Ecto neural progenitor cell (in vitro differentiated cells): Measurements from ENCODE around the gene FNBP1.
A peak's percentile ranks its signal among the peaks of the same experiment; 100 is the strongest.

Experiments used
- DNase-seq: peaks from one replicate; pipeline ENCODE4 v3.0.0-alpha.2; 2018; ENCODE audit warnings: low spot score

The FNBP1 gene

DNA sequence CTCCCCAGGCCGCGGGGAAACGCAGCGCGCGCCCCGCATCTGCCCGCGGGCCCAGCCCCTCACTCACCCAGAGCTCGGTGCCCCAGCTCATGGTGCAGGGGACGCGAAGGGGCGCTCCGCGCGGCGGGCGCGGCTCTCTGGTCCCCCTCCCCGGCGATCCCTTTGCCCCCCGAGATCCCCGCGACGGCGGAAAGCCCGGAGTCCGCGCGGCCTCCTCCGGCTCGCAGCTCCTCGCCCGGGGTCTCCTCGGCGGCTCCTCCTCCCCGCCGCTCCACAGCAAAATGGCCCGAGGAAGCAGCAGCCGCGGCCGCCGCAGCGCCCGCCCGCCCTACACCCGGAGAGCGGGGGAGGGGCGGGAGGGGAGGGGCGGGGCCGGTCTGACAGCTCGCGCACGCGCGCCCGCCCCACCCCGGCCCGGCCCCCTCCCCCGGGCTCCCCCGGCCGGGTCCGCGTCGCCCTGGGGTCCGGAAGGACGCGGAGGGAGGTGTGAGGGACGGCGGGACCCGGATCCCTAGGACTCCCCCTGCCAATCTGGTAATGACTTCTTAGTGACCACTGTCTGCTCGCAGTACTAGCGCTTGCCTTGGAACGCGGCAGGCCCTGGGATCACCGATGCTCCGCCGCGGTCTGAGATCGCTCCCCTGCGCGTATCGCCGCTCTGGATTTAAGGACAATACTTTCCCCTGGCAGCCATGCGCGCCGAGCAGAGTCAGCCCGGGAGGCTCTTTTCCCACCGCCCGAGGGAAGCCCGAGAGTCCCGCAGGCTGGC, at the start of gene FNBP1:
TSS of gene FNBP1 (minus strand) at position 305 of the 769 bp plus-strand sequence. CDS start at position 91, 214 bp downstream.
- peak; percentile 91 for DNase-seq

DNA sequence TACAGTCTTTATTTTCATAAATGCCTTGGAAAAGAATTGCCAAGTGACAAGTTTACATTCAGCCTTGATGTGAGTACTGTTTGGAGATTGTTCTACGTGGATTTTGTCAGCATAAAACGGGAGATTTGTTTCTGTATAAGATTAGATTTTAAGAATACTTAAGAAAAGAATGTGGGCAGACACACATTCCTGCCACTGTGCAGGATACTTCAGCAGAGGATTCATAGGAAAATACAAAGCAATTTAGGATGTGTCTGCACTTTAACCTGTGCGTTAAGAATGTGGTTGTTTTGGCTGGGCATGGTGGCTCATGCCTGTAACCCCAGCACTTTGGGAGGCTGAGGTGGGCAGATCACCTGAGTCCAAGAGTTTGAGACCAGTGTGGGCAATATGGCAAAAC, 47.9 kb upstream of the FNBP1 start:
- DNase-seq = no peak

DNA sequence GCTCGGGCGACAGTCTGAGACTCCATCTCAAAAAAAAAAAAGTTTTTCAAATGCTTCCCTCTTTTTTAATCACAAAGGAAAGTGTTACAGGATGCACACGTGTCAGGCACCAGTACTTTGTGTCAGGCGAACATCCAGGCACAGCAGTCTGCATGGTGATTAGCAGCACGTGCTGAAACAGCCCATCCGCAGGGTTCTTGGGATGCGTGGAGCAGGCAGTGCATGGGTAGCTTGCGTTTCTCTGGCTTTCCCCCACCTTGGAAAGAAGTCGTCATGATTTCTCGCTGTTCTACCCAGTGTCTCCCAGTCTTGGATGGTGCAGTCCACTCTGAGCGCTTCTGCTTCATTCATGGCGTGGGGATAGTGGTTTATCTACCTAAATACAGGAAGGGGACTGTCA, 46.2 kb upstream of the FNBP1 start:
- no peak for DNase-seq

DNA sequence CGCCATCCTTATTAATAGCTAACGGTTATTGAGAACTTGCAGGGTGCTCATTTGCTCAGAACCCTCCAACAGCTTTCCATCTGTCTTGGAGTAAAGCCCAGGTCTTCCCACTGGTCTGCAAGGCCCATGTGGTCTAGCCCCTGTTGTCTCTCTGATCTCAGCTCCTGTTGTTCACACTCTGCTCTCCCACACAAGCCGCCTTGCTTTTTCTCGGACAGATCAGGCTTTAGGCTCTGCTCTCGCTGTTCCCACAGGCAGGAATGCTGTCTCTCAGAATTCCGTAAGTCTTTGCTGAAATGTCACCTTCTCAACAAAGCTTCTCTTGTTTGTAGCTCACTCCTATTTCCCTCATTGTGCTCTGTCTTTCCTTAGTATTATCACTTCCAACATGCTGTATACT, 45.1 kb upstream of the FNBP1 start:
- DNase-seq = no peak

DNA sequence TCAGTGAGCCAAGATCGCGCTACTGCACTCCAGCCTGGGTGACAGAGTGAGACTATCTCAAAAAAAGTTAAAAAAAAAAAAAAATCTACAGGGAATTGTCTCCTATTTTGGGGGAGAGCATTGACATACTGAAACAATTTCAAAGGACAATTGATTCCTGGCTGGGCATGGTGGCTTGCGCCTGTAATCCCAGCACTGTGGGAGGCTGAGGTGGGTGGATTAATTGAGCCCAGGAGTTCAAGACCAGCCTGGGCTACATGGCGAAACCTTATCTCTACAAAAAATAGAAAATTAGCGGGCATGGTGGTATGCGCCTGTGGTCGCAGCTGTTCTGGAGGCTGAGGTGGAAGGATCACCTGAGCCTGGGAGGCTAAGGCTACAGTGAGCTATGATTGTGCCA, 41.3 kb upstream of the FNBP1 start:
- DNase-seq = no peak

DNA sequence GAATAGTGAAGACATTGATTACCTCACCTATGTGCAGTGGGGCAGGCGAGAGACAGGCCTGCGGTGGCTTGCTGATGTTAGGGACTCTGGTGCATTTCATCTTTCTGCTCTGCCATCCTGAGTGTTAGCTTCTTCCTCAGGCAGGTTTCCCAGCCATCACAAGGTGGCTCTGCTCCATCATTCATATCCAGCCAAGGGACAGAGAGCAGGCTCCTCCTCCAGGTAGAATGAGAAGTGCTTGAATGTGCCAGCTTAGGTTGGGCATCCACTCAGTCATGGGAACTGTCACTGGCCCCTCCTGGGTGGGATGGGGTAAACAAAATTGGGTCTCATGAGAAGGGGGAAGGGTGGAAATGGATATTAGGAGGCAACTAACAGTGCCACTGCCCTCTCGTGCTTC, 35.6 kb upstream of the FNBP1 start:
- DNase-seq = no peak

DNA sequence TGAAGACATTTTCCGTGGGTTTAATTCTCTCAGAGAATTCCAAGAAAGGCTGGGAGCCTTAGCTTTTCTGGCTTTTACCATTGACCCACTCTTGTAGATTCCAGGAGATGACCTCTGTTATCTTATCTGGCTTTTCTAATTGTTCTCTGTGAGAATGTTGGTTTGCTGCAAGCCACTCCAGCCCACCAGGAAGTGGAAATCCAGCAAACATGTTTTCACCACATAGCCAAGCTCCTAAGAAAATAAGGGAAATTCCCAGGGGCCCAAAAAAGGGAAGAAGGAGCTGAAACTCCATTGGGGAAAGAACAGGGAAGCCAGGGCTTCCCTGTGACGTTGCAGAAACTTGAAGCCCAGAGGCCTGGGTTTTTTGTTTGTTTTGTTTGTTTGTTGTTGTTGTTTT, 30.4 kb upstream of the FNBP1 start:
- no peak for DNase-seq

DNA sequence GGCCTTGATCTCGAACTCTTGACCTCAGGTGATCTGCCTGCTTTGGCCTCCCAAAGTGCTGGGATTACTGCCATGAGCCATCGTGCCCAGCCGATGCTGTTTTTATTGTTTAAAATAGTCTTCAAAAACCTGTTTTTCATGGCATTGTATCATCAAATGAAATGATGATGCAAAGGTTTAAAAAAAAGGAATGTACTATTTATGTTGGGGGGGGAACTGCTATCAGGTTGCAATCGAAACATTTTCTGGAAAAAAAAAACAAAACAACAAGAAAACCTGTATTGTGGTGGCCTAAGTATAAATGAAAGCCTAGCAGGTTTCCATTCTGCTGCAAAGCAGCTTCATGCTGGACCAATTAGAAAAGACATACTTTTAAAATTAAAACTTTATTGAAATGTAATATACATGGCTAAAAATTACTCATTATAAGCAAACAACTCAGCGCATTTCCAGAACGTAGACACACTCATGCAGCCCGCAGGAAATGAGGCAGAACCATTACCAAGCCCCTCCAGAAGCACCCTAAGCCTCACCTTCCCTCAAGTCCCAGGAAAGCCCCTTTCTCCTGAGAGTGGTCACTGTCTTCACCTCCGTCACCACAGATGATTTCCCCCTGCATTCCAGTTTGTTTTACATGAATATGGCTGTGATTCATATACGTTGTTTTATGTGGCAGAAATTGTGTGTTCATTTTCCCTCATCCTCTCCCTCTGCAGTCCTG, 29.7 kb upstream of the FNBP1 start:
- no peak for DNase-seq

DNA sequence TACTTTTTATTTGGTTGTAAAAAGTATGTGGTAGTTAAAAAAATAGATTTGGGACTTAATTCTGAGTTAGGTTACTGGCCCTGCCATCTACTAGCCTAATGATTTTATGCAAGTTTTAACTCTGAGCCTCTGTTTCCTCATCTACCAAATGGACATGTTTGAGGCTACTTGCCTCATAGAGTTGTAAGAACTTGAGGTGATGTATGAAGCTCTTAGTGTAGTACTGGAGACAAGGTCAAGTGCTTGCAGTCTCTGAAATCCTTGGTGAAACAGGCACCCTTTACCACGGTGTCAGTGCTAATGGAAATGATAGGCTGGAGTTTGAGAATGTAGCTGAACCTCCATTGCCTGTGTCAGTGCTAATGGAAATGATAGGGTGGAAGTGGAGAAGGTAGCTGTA, 26.1 kb upstream of the FNBP1 start:
- DNase-seq = no peak

DNA sequence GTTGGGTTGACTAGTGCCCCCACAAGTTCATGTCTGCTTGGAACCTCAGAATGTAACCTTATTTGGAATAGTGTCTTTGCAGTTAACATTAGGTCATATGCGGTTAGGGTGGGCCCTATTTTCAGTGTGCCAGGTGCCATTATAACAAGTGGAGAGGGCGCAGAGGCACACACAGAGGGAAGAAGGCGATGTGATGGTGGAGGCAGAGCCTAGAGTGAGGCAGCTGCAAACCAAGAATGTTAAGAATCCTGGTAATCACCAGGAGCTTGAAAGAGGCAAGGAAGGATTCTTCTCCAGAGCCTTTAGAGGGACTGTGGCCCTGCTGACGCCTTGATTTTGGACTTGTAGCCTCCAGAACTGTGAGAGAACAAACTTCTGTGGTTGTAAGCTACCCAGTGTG, 21.6 kb upstream of the FNBP1 start:
- DNase-seq = no peak

DNA sequence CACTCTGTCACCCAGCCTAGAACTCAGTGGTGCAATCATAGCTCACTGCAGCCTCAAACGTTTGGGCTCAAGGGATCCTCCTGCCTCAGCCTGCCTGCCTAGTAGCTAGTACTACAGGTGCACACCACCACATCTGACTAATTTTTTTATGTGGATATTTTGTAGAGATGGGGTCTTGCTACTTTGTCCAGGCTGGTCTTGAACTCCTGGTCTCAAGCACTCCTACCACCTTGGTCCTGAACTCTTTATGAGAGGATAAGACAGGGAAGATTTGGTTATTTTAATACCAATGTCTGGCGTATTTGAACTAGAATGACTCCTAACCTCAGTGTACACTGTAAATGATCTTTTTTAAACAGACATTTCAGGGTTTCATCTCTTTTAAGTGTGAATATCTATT, 19.8 kb upstream of the FNBP1 start:
- no peak for DNase-seq

DNA sequence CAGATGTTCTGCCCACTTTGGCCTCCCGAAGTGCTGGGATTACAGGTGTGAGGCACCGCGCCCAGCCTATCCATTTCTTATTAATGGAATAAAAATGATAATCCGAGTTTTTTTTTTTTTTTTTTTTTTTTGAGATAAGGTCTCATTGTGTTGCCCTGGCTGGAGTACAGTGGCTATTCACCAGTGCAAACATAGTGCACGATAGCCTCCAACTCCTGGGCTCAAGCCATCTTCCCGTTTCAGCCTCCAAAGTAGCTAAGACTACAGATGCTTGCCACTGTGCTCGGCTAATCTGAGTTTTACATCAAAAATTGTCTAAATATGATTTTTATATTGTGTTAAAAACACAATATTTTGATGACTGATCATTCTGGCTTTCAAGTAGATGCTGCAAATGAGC, 17.3 kb upstream of the FNBP1 start:
- DNase-seq = no peak

DNA sequence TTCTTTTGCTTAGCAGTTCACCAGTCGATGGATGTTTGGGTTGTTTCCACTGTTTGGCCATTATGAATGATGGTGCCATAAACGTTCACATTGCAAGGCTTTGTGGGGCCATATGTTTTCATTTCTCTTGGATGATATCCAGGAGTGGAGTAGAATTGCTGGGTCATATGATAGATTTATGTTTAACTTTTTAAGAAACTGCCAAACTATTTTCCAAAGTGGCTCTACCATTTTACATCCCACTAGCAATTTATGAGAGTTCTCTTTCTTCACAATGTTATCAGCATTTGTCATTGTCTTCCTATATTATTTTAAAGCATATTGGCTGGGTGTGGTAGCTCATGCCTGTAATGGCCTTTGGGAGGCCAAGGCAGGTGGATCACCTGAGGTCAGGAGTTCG, 15.9 kb upstream of the FNBP1 start:
- DNase-seq = no peak

DNA sequence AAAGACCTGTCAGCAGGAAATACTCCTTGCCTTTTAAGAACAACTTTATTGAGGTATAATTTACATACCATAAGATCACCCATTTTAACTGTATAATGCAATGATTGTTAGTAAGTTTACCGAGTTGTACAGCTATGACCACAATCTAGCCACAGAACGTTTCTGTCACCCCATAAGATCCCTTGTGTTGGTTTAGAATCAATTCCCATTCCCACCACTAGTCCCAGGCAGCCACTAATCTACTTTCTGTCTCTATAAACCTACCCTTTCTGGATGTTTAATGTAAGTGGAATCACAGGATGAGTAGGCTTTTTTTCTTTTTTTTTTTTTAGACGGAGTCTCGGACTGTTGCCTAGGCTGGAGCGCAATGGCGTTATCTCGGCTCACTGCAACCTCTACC, 15.2 kb upstream of the FNBP1 start:
- no peak for DNase-seq

DNA sequence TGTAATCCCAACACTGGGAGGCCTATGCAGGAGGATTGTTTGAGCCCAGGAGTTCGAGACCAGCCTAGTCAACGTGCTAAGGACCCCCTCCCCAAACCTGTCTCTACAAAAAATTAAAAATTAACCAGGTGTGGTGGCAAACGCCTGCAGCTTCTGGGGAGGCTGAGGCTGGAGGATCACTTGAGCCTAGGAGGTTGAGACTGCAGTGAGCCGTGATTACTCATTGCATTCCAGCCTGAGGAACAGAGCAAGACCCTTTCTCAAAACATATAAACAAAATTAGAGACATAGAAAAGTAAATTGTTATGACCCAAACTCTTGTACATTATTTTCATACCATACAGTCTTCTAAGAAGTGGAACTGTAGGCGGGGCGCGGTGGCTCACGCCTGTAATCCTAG, 11.8 kb upstream of the FNBP1 start:
- DNase-seq = no peak

DNA sequence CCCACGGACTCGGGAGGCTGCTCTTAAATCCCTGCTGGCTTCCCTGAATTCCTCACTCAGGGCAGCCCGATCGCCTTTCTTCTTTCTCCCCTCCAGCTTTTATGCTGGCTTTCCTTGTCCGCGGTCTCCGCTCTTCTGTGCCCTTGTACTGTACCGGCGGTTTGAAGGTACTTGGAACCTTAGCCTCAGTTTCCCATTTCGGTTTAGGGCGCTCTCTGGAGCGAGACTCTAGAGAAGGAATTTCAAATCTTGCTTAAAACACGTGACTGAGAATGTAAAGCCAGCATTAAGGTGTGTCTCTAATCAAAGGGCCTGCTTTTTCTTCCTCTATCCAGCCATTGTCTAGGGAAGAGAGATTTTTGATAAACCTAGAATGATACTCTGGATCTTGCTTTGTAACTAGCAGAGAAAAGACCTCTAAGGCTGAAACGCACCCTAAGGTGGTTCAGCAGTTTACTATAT, 11.4 kb upstream of the FNBP1 start:
- DNase-seq = no peak

DNA sequence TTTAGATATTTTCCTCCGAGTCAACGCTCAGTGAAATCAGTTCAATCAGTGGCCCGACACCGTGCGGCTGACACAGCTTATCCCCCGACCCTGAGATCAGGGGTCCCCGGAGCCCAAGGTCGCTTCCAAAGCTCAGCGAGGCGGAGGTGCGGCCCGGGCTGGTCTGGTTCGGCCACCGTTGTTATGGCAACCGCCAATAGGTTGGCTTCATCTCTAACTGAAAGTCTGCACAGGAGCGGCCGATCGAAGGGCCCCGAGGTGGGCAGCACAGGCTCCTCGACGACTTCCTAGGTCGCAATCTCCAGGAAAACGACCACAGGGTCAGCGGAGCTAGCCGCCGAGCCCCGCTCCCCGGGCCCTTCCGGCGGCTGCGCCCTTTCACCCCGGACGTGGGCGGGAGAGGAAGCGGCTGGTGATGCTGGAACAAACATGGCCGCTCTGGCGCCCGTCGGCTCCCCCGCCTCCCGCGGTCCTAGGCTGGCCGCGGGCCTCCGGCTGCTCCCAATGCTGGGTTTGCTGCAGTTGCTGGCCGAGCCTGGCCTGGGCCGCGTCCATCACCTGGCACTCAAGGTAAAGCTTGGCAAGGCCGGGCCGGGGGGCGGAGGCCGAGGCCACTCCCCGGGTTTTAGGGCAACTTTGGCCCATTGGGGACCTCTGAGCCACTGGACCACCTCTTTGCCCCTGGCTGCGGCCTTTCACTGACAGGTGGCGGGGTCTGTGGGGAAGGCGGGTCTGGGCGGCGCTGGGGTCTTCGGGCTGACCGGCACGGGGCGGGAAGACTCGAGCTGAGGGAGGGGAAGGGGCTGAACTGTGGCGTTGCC, 10.7 kb upstream of the FNBP1 start, which contains the start of gene GPR107:
TSS of gene GPR107 (plus strand) at position 403 of the 821 bp plus-strand sequence. CDS start at position 430, 27 bp downstream.
- peak; percentile 88 for DNase-seq

DNA sequence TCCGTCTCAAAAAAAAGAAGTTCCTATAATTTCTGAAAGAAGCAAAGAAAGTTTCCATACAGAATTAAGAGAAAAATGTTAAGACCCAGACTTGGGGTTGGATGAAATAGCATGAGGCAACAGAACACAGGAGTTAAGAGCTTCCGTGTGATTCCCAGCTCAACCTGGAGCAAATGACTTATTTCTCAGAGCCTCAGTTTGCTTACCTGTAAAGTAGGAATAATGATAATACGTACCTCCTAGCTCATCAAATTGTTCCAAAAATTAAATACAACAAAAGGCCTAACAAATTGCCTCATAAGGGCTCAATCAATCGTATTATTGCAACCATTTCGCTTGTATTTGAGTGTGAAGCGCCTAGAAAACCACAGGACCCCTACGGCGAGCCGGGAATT, 10.1 kb upstream of the FNBP1 start:
- no peak for DNase-seq

DNA sequence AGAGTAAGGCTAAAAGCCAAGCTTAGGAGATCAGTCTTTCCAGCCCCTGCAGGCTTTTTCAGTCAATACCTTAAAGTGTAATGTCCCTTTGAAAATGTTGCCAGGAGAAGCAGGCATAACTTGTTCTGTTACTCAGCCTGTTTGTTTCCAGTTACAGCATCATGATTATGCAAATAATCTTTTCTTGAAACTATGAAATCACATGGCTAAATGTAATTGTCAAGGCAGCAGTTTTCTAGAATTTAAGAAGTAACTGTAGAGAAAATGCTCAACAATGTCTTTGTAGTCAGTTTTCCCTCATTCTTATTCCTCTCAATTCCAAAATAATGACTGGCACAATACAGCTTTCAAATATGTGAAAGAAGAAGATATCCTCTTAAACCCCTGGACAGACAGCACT, 8.9 kb upstream of the FNBP1 start:
- DNase-seq = no peak

DNA sequence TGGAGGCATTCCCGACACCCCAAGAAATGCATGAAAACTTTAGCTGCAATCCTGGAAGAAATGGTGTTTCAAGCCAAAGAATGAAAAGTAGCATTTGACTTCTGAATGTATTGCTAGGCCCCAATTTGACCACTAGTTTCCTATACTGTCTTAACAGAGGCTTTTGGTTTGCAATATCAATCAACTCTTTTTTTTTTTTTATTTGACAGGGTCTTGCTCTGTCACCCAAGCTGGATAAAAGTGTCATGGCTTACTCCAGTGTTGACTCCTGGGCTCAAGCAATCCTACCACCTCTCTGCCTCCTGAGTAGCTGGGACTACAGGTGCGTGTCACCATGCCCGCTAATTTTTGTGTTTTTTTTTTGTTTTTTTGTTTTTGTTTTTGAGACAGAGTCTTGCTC, 7.5 kb upstream of the FNBP1 start:
- no peak for DNase-seq

DNA sequence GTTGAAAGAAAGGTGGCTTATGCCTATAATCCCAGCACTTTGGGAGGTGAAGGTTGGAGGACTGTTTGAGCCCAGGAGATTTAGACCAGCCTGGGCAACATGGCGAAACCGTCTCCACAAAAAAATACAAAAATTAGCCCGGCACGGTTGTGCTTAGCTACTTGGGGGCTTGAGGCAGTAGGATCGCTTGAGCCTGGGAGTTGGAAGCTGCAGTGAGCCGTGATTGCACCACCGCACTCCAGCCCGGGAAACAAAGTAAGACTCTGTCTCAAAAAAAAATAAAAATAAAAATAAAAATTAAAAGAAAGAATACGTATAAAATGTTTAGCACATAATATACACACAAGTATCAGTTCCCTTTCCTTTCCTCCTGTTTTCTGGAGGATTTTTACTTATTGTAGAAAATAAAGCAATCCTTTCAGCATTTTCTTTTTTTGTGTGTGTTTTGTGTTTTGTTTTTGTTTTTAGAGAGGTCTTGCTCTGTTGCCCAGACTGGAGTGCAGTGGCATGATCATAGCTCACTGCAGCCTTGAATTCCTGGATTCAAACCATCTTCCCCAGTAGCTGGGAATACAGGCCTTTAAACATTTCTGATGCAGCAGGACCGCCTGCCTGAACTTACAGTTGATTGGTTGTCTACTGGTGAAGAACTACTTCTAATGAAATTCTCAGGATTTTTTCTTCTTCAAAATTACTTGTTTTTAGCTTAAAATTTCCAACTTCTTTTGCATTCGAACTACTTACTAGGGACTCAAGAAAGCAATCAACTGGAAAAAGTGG, 6.6 kb upstream of the FNBP1 start:
- no peak for DNase-seq
